ENCODE measurements around the gene DNAJA3.

DNAJA3 gene

GRCh38 chr16:4474192-4474961 is 48.7 kb downstream of the DNAJA3 start, which contains the start of gene NMRAL1:
Gene NMRAL1, minus strand, starts transcription at chr16:4474625. Its CDS starts 493 bp downstream, at chr16:4474132.
- peak; percentile 90 for DNase-seq (ENCODE audit: low read depth in 2 of 2)

DNA sequence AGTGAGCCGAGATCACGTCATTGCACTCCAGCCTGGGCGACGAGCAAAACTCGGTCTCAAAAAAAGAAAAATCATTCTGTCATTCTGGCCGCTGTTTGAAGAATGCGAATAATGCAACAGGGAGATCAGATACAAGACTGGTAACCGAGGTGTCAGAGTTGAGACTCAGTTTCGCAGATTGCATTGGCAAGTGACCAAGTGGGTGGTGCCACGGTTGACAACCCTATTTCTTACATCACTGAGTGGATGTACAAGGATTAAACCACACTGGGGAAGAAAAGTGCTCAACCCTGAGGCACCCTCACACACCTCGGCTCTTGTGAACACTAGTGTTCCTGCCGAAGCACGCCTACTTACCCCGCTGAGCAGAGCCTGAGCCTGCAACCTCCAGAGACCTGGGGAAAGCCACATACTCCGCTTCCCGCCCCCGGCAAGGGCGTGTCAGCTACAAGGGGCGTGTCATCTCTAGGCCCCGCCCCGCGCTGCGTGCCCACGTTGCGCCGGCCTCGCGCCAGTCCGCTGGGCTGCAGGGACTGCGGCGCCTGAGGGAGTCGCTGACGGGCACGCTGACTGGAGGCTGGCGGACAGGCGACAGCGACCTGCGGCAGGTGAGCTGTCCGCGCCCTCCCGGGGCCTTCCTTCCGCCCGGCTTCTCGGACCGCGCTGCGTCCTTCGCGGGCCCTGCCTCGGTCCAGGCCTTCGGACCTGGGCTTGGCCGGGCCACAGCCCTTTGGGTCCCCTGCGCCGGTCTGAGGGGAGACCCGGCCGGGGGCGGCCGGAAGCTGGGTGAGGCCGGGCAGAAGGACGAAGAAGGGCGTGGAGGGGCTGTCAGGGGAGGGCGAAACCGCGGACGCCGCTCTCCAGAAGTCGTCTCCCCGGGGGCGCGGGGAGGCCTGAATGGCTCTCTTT is 50.5 kb downstream of the DNAJA3 start, which contains the start of gene HMOX2:
Gene HMOX2, plus strand, starts transcription at position 519 of the 909 bp plus-strand sequence. CDS start 29,127 bp downstream, outside the sequence.
- peak; percentile 89 to 93 for DNase-seq (ENCODE audit: low read depth in 2 of 2)

GRCh38 chr16:4477966-4478365 is 52.3 kb downstream of the DNAJA3 start:
- DNase-seq (ENCODE audit: low read depth in 2 of 2): no peak

DNA sequence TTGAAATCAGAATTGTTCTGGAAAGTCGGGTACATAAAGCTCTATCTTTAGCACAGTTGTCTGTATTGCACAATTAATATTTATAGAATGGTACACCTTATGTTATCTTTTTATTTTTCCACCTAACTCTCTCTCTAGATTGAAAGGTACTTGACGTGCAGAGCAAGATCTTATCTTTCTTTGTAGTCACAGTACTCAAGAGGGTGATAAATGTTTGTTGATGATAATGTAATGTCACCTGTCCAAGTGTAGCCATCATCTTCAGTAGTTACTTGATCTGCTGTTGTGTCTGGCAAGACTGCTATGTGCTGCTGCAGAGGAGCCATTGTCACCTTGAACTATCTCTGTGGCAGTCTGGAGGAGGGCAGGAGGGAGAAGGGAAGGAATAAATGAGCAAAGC is 55.9 kb downstream of the DNAJA3 start:
- DNase-seq (ENCODE audit: low read depth in 2 of 2): no peak

DNA sequence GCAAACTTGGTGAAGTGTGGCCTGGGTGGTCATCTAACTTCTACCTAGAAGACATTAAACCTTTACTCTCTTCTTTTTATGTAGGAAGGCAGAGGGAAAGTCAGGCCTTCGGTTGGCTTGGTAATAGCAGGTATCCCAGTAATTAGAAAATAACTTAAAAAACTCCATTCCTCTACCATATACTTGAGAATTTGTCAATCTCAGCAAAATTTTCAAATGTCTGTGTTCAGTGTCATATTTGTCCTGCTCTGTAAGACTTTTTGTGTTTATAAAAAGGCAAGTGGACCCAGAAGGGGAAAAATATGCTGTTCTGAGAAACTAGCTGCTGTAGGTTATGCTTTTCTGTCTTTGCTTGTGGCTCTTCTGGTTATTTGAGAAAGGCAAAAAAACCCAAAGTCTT is 56.3 kb downstream of the DNAJA3 start:
- DNase-seq (ENCODE audit: low read depth in 2 of 2): no peak

DNA sequence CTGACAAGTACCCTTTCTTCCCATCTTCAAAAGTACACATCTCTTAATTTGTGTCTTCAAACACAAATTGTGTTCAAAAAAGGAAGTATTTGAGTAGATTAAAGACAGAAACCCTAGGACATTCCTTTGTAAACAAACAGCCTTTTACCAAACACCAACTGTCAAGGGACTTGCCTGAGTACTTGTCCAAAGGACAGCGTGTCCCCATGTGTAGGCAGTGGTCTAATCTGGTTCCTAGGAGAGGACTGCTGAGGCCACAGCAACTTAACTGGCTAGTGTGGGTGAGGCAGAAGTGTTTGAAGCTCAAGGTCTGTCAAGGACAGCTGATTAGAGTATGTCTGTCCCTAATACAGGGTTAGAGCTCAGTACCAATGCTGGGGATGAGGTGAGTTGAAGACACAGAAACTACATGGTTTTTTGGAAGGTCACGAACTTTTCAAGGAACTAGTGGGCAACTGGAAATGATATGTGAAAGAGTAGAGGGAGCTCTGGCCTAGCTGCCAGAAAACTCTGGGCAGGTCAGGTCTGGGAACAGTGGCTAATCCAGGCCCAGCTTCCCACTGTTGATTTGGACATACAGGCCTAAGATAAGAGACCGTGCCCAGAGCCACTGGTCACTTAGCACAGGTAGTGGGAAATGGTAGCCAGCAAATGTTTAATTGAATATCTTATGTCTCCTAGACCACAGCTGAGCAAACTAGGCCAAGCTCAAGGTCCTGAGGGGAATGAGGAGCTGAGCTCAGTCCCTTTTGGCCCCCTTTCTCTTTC is 60.6 kb downstream of the DNAJA3 start:
- DNase-seq (ENCODE audit: low read depth in 2 of 2): no peak

DNA sequence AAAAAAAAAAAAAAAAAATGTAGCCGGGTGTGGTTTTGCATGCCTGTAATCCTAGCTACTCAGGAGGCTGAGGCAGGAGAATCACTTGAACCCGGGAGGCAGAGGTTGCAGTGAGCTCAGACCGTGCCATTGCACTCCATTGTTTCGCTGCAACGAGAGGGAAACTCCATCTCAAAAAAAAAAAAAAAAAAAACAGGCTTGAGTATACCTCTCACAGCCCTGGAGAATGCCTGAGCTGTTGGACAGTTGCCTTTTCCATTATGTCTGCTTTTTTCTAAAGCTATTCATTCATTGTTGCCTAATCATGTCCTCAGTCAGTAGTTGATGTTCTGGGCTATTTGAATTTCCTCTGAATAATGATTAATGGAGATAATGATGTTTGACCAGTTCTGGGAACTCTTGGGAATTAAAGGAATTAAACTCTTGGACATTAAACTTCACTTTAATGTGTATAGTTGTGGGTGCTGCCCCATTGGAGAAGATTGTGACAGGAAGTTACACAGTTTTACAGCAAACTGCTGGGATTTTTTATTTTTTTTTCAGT is 62.4 kb downstream of the DNAJA3 start:
- no peak for DNase-seq (ENCODE audit: low read depth in 2 of 2)

DNA sequence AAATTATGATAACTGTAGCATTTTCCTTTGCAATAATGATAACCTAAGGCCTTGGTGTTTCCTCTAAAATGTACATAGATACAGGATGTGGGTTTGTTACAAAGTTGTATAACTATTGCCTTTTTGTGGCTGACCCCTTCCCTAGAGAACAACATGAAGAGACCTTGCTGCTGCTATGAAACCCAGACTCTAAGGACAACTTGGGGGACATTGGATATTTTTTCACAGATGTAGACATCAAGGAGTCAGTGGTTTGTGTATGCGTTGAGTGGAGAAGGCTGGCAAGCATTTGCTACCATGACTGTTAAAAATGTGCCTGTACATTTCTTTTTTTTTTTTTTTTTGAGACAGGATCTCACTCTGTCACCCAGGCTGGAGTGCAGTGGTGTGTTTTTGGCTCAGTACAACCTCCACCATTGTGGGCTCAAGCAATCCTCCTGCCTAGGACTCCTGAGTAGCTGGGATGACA is 62.9 kb downstream of the DNAJA3 start:
- DNase-seq (ENCODE audit: low read depth in 2 of 2): no peak

DNA sequence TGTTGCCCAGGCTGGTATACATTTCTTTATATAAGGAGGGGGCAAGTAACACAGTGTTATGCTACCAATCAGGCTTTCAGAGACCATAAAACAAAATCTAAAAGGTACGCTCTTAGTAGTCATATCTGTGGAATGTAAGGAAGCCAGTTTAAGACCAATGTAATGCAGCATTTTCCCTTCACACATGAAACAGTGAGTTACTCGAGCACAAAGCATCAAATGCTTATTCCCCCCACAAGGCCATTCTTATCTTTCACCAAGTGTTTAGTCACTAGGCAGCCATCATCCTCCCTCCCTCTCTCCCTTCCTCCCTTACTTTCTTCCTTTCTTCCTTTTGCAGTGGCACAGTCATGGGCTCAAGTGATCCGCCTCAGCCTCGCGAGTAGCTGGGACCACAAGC is 63.4 kb downstream of the DNAJA3 start:
- DNase-seq (ENCODE audit: low read depth in 2 of 2): no peak

GRCh38 chr16:4491898-4492297 is 66.2 kb downstream of the DNAJA3 start:
- no peak for DNase-seq (ENCODE audit: low read depth in 2 of 2)

- no peak for DNase-seq (ENCODE audit: low read depth in 2 of 2)
Observed at GRCh38 chr16:4494746-4495490, 69.2 kb downstream of the DNAJA3 start.

DNA sequence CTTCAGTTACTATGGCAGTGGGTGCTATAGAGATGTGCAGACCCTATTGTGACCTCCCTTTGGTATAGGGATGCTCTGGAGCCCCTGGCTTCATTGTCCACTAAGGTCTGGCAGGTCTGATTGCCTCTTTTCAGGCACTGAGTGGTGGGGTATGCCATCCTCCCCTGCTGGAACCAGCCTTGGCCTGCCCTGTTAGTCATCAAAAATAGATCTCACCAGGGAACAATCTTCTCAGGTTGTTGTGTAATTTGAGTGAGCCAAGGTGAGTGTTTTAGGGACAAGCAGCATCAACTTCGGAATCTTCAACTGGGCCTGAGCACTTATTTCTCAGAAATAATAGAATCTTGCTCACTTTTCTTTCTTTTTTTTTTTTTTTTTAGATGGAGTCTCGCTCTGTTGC is 70.1 kb downstream of the DNAJA3 start:
- DNase-seq (ENCODE audit: low read depth in 2 of 2): no peak

DNA sequence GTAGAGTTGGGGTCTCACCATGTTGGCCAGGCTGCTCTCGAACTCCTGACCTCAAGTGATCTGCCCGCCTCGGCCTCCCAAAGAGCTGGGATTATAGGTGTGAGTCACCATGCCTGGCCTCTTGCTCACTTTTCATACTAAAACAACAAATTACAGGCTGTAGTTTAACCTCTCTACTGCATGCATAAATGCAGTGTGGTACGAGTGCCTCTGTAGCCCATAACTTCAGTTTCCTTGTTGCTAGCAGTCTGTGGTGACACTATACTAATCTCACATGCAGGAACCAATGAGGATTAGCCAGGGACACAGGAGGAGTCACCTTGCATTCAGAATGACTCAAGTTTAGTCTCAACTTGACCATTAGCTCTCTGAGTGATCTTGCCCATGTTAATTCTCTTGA is 70.6 kb downstream of the DNAJA3 start:
- no peak for DNase-seq (ENCODE audit: low read depth in 2 of 2)

GRCh38 chr16:4498546-4499195 is 73.0 kb downstream of the DNAJA3 start:
- DNase-seq (ENCODE audit: low read depth in 2 of 2): no peak

DNA sequence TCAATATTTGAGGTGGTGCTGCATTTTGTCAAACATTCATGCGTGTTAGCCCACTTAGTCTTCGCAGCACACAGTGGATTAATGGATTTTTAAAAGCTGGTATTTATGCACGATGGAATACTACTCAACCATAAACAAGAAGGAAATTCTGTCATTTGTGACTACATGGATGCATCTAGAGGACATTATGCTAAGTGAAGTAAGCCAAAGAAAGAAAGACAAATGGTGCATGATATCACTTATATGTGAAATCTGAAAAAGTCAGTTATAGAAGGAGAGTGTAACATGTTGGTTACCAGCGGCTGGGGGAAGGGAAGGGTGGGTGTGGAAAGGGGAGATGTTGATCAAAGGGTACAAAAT is 73.5 kb downstream of the DNAJA3 start:
- no peak for DNase-seq (ENCODE audit: low read depth in 2 of 2)

- DNase-seq (ENCODE audit: low read depth in 2 of 2): no peak
Observed at GRCh38 chr16:4500272-4500671, 74.6 kb downstream of the DNAJA3 start.

- DNase-seq (ENCODE audit: low read depth in 2 of 2): no peak
Observed at GRCh38 chr16:4501071-4501478, 75.4 kb downstream of the DNAJA3 start.

DNA sequence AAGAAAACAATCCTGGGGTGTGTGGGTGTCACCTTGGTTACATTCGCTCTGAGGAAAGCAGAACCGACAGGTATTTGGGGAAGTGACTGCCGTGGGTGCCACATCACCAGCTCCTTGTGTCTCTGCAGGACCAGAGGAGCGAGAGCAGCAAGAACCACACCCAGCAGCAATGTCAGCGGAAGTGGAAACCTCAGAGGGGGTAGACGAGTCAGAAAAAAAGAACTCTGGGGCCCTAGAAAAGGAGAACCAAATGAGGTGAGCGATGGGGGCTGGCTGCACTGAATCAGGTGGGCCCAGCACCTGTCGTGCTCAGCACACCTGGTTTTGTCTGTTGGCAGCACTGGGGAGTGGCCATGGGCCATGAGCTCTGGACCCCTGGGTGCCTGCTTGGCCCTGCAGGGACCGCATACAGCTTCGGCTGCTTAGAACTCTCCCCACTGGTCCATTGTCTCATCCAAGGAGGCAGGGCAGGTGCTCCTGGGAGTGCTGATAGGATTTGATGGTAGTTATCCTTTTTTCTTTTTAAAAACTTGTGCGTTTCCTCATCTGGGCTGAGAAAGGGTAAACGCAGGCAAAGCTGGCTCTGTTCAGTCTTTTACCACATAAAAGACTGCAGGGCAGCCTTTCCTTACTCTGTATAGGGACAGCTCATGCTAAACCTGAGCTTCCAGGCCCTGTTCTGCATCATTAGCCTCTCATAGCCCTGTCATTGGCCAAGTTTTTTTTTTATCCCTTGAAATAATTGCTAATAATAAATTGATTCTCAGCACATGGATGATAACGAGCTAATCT is 79.9 kb downstream of the DNAJA3 start:
- peak; percentile 50 to 53 for DNase-seq (ENCODE audit: low read depth in 2 of 2)

Measured in stimulated activated CD4-positive, alpha-beta T cell treated with anti-CD3 and anti-CD28 coated beads, Interleukin-15, amount 100 ng/mL, for 48 hours (primary cell).